Neural progenitor cell (in vitro differentiated cells): Measurements from ENCODE around the gene GALNTL6.

ENCODE experiments used
- EZH2 ChIP-seq: fragments of 200-600 bp; sonication (generic); IDR thresholded peaks from 2 replicates; pipeline ENCODE4 v1.6.1; 2017; ENCODE audit warnings: antibody characterized with exemption, mild to moderate bottlenecking, moderate library complexity
- TF ChIP-seq, protein P1 (sequence below): fragments of 200-600 bp; sonication (generic); IDR thresholded peaks from 2 replicates; pipeline ENCODE4 v1.5.1; 2017; ENCODE audit warnings: antibody characterized with exemption, mild to moderate bottlenecking

DNA sequence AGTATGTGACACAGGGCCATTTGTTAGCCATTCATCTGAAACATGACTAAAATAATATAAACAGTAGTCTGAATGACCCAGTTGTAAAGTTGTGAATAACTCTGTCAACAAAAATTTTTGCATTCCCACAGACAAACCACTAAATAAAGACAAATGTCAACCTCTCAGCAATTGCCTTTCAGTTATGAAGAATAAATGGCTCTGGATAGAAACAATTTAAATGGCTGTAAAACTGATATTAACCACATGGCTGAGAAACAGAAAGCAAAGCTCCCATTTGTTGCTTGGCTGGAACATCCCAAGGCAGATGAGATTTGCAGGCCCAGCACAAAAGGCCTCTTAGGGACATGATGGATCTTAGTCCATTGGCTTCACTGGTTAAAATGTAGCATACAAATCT is 296.3 kb downstream of the GALNTL6 start:
- TF ChIP-seq, protein P1, sequence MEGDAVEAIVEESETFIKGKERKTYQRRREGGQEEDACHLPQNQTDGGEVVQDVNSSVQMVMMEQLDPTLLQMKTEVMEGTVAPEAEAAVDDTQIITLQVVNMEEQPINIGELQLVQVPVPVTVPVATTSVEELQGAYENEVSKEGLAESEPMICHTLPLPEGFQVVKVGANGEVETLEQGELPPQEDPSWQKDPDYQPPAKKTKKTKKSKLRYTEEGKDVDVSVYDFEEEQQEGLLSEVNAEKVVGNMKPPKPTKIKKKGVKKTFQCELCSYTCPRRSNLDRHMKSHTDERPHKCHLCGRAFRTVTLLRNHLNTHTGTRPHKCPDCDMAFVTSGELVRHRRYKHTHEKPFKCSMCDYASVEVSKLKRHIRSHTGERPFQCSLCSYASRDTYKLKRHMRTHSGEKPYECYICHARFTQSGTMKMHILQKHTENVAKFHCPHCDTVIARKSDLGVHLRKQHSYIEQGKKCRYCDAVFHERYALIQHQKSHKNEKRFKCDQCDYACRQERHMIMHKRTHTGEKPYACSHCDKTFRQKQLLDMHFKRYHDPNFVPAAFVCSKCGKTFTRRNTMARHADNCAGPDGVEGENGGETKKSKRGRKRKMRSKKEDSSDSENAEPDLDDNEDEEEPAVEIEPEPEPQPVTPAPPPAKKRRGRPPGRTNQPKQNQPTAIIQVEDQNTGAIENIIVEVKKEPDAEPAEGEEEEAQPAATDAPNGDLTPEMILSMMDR = no peak
- TF ChIP-seq EZH2 = no peak
